SHP77 (cell line): Measurements from ENCODE around the gene CC2D2A.

Source experiments
- DNase-seq, 2 experiments: peaks; one replicate each; lab custom pipeline; 2025; lab: John Stamatoyannopoulos, UW

Gene CC2D2A

GRCh38 chr4:15469402-15470127 is at the start of gene CC2D2A:
CC2D2A (plus strand) TSS chr4:15469882; CDS start chr4:15475933, 6,051 bp downstream.
- DNase-seq = no peak

GRCh38 chr4:15420642-15421041 is 49.0 kb upstream of the CC2D2A start:
- DNase-seq = no peak

- DNase-seq = no peak
These were observed 46.4 kb upstream of the CC2D2A start for GRCh38 chr4:15423285-15423711.

GRCh38 chr4:15425520-15425919 is 44.2 kb upstream of the CC2D2A start:
- no peak for DNase-seq

- DNase-seq = no peak
These were observed 42.5 kb upstream of the CC2D2A start for GRCh38 chr4:15427161-15427560.

GRCh38 chr4:15427701-15428100 is 42.0 kb upstream of the CC2D2A start, which contains the start of gene C1QTNF7:
C1QTNF7 (plus strand) TSS chr4:15428033; CDS start chr4:15435744, 7,711 bp downstream.
- no peak for DNase-seq

GRCh38 chr4:15428611-15429010 is 41.1 kb upstream of the CC2D2A start:
- DNase-seq = no peak

- no peak for DNase-seq
These were observed 35.6 kb upstream of the CC2D2A start for GRCh38 chr4:15434091-15434490.

GRCh38 chr4:15434676-15435075 is 35.0 kb upstream of the CC2D2A start:
- DNase-seq = no peak

GRCh38 chr4:15436513-15436912 is 33.2 kb upstream of the CC2D2A start:
- DNase-seq = no peak

- DNase-seq = no peak
These were observed 30.6 kb upstream of the CC2D2A start for GRCh38 chr4:15438939-15439524.

GRCh38 chr4:15443371-15444160 is 26.1 kb upstream of the CC2D2A start:
- no peak for DNase-seq

- no peak for DNase-seq
These were observed 25.4 kb upstream of the CC2D2A start for GRCh38 chr4:15444276-15444675.

- no peak for DNase-seq
These were observed 24.7 kb upstream of the CC2D2A start for GRCh38 chr4:15444879-15445547.

- no peak for DNase-seq
These were observed 18.4 kb upstream of the CC2D2A start for GRCh38 chr4:15451181-15451865.

GRCh38 chr4:15451866-15452765 is 17.6 kb upstream of the CC2D2A start:
- DNase-seq = no peak

- DNase-seq = no peak
These were observed 14.4 kb upstream of the CC2D2A start for GRCh38 chr4:15455290-15455689.

- no peak for DNase-seq
These were observed 12.1 kb upstream of the CC2D2A start for GRCh38 chr4:15457406-15458201.

- no peak for DNase-seq
These were observed 11.1 kb upstream of the CC2D2A start for GRCh38 chr4:15458616-15459015.

GRCh38 chr4:15459706-15460105 is 10.0 kb upstream of the CC2D2A start:
- DNase-seq = no peak
